DMS53 (cell line): ENCODE results near the gene NKD1.

Source experiments
- DNase-seq: peaks from one replicate; lab custom pipeline; 2025; lab: John Stamatoyannopoulos, UW

NKD1 gene

DNA sequence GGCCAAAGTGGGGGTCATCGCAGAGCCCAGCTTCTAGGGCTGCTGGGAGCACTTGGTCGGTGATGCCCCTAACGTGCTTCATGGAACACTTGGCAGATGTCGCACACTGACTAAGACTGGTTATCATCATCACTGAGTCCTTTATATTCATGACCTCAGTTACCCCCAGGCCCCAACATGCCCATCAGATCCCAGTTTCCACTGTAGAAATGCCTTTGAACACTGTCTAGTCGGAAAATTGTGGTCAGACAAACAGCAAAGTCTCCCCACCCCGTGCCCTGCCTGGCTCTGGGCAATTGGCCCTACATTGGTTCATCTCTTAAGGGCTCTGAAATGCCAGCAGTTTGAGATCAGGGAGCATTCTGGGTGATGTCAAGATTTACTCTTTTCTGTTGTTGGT is 51.3 kb downstream of the NKD1 start:
- DNase-seq: no peak

DNA sequence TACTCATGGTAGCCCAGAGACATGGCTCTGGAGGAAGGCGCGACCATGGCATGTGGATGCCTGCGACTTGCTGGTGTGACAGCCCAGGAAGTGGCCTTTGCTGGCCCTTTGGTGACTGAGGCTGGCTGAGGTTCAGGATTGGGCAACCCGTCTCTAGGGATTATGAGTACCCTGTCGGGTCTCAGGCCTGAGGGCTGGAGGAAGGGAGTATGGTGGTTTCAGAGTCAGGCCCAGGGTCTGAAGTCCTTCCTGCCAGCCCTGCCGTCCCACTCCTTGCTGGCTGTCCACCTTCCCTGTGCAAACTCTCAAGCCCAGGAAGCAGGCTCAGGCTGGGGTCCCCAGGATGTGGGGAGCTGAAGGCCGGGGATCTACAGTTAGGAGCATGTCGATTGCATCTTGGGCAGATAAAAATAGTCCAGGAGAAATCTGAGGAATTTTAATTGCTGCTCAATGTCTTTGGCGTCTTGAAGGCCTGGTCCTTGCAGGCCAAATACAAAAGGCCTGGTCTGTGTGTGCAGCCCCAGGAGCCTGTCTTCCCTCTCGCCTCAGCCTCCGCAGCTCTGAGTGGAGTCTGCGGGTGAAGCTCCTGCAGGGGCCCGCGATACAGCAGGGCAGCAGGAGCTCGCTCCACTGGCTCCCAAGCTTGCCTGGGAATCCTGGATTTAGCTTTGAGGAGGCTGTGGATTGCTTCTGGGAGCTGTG is 52.5 kb downstream of the NKD1 start:
- no peak for DNase-seq

DNA sequence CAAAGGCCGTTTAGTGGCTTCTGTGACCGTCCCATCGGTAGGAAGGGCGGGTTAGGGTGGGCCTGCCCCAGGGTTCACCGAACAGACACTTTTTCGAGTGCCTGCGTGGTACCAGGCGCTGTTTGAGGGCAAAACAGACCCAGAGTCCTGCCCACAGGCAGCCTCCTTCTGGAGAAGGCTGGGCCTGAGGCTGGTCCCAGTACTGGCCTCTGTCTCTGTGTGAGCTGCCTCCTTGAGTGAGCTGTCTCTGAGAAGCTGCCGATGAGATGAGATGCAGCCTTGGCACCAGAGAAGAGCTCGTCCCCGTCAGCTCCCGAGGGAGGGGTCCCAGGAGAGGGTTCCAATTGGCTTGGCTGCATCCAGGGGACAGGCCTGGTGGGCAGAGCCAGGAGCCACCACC is 53.1 kb downstream of the NKD1 start:
- DNase-seq: no peak

DNA sequence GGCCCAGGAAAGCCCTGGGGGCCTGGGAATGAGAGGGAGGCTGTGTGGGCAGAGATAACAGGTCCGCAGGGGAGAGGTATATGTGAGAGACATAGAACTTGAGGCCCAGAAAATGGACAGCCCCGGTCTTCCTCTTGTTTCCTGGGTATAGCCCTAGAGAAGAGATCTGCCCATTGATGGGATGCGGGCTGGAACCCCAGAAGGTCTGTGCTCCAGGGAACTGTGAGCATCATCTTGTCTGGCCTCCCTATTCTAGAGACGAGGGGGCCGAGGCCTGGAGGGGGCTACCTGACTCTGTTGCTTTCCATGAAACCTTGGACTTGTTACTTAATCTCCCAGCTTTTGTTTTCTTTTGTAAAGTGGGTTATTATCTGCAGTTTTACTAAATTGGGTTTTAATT is 53.9 kb downstream of the NKD1 start:
- no peak for DNase-seq

DNA sequence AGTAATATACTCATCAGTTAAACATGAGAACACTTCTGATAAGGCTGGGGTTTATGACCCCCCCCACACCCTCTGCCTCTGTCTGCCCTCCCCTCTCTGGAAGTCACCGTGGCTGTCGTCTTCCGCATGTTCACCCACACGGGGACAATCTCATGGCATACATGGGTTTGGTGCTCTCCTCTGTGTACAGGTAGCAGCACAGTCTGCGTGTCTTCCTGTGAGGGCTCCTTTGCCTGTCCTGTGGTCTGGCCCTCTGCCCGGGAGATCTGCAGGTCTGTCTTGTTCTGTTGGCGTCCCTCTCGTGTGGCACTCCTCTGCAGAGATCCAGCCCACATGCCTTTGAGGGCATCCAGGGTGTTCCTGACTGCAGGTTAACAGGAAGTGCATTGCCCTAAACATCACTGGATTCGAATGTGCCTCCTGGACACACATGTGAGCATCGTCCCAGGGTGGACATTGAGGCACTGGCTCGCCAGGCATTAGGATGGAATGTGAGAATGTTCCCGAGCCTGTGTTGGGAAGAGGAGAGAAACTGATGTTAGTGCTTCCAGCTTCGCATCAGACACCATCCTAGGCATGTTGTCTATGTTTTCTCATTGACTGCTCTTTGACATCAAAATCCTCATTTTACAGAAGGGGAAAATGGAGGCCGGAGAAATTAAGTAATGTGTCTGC is 54.5 kb downstream of the NKD1 start:
- DNase-seq: no peak

DNA sequence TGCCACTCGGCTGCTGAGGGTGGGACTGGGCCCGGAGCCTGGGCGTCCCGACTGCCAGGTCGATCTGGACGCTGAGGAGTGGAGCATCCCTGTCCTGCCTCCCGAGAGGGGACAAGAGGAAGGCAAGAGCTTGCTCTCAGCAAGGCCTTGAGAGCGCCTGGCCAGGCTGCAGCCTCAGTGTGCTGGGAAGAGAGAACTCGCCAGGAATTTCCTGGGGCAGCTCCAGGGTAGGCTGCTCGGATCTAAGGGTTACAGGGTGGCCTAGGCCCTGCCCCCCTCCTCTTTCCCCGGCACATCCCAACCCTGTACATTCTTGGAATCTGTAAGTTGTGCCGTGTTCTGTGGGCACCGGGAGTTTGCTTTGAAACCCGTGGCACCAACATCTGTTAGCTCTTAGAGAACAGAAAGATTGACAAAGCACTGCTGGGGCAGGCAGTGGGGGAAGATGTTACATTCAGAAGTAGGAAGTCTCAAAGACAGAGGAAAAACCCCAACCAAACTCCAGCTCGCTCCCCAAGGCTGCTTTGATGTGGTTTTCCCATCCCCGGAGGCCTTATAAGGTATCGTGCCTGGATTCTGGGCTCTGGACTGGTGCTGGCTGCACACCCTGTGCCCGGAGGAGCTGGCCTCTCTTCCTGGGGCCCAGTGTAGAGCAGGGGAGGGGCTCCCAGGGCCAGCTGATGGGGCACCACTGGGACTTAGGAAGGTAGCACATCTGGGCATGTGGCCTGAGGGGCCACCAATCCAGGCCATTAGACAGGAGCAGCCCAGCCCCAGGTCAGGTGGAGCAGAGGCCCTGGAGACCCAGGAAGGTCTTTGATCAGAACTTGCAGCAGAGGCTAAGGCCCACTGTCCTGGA is 55.2 kb downstream of the NKD1 start:
- no peak for DNase-seq

DNA sequence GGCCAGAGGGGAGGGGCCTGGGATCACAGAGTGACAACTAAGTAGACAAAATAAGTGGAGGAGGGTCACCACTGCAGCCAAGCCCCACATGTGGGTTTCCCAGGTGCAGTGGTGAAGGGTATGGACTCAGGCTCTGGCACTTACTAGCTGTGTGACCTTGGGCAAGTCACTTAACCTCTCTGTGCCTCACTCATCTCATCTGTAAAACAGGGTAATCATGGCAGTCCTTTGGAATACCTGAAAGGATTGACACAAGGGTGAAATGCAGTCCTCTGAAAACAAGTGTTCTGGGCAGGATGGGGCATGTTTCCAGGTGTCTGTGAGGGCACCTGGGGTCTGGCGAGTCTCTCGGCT is 55.8 kb downstream of the NKD1 start:
- no peak for DNase-seq

DNA sequence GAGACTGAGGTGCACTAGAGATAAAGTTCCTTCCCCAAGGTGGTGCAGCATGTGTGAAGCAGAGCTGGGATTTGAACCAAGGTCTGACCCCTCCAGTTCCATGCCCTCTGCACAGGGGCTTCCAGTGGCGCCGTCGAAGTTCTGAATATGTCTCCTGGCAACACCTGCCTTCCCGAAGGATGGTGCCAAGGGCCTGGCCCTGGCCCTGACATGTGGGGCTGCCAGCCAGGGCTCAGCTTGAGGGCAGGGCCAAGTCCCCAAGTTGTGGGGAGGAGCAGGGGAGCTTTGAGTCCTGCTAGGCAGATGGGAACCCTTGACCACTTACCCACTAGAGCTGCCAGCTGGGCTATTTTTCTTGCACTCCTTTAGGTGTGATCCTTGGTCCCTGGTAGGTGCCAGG is 56.4 kb downstream of the NKD1 start:
- DNase-seq: no peak

DNA sequence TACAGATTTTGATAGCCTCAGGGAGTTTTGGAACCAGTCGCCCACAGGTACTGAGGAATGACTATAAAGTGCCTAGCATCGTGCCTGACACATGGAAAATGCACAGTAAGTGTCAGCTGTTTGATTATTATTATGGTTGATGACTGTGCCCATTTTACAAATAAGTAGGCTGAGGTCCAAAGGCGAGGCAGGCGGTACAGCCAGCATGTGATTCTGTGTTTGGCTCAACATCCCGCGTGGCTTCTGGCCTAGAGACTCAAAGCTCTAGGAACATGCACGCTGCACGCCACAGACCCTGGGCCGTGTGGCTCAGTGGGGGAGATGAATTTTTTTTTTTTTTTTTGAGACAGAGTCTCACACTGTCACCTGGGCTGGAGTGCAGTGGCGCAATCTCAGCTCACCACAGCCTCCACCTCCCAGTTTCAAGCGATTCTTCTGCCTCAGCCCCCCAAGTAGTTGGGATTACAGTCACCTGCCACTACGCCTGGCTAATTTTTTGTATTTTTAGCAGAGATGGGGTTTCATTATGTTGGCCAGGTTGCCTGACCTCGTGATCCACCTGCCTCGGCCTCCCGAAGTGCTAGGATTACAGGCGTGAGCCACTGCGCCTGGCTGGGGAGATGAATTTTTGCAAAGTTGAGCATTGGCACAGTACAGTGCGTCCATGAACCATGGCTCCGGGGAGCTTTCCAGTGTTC is 57.7 kb downstream of the NKD1 start:
- no peak for DNase-seq

DNA sequence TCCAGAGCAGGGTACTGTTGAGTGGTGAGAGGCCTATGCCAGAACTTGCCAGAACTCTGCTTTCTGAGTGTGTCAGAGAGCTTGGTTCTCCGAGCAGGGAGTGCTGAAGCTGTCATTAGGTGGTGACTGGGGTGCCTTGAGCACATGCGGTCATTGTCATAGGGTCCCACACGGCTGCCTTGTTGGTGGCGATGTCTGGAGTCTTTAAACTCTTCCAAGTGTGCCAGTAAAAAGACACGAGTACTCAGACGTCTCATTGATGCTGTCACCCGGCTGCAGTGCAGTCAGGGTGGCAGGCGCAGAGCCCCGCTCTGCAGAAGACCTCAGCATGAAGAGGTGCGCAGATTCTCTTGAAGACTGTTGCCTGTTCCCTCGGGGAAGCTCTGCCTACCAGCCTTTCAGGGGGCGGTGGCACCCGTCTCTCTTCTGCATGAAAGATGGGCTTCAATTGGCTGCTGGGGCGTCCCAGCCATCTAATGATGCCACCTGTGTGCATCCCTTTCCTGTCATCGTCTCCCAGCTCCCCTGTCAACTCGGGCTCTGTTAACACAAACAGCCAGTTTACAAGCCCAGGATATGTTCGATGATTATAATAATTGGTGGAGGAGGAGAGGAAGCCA is 58.3 kb downstream of the NKD1 start:
- no peak for DNase-seq

DNA sequence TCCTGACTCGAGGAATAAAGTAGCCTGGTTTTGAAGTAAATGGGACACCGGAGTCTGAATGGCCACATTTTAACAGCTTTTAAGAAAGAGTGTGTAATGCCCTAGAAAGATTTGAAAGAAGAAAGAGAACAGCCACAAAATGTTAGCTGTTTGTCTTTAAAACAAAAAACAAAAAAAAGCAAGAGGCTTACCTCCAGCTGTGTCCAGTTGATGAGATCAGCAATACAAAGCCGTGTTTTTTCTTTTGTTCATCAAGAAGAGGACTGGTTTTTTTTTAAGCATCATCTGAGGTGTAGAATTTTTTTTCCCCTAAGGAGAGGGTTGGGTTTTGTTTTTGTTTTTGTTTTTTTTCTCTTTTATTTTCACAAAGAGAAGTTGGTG is 58.8 kb downstream of the NKD1 start:
- no peak for DNase-seq

DNA sequence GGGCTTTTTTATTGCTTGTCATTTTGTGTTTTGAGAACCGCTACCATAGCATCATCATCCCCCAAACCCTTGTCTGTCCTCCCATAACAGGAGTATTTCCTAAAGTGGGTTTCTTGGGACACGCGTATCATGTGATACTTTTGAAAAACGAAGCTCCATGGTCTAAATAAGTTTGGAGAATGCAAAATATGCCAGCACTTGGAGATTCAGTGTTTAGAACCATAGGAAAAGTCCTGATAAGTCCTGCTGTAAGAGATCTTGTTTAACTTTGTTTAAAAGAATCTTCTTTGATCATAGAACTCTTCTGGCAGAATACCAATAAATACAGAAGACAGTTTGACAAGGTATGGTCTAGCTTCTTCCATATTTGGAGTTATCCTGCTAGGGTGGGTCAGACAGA is 59.3 kb downstream of the NKD1 start:
- no peak for DNase-seq

DNA sequence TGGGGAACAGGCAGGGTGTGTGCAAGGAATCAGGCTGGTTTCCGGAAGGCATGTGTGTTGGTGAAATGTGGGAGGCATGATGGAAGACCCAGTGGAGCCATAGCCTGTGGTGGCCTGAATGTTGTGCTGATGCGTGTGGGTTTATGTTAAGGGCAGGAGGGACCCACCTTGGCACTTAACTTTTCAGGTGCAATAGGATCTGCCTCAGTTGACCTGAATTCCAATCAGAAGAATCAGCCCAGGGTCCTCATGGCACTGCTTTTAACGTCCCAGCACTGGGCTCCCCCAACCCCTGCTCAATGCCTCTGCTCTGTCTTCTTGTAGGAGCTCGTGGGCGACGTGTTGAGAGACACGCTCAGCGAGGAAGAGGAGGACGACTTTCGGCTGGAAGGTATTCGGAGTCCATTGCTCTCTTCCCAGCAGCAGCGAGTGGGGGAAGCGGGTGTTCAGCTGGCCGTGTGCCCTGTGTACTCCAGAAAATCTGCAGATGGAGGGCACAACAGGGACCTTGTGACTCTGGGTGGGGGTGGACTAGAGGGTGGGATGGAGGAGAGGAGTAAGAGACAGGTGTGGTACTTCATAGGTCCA is 59.9 kb downstream of the NKD1 start:
- no peak for DNase-seq

DNA sequence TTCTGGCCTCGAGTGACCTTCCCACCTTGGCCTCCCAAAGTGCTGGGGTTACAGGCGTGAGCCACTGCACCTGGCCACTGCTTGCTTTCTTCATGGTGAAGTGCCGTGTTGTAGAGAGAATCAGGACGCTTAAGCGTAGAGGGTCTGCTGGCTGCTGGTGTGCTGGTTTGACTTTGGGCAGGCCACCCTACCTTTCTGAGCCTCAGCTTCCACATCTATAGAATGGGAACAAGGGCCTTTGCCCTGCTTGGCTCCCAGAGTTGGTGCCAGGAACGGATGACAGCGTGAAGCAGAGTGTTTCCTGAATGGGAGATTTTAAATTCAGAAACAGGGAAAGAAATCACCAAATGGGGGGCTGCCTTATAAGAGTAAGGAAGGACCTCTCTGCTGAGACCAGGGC is 60.9 kb downstream of the NKD1 start:
- no peak for DNase-seq

DNA sequence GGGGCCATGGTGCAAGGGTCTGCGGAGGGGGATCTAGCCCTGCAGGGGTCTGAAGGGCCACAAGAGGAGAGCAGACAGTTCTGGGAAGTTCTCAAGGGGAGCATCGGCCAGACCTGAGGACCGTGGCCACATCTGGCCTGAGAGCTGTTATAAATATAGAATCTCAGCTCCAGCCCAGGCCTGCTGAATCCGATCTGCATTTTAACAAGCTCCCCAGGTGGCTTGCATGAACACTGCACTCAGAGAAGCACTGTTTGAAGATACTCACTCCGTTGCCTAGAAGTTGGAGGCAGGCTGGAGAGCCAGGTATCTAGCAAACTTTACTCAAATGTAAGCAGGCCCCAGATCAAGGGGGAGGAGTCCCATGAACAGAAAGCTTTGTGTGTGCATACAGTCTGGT is 61.3 kb downstream of the NKD1 start:
- no peak for DNase-seq

DNA sequence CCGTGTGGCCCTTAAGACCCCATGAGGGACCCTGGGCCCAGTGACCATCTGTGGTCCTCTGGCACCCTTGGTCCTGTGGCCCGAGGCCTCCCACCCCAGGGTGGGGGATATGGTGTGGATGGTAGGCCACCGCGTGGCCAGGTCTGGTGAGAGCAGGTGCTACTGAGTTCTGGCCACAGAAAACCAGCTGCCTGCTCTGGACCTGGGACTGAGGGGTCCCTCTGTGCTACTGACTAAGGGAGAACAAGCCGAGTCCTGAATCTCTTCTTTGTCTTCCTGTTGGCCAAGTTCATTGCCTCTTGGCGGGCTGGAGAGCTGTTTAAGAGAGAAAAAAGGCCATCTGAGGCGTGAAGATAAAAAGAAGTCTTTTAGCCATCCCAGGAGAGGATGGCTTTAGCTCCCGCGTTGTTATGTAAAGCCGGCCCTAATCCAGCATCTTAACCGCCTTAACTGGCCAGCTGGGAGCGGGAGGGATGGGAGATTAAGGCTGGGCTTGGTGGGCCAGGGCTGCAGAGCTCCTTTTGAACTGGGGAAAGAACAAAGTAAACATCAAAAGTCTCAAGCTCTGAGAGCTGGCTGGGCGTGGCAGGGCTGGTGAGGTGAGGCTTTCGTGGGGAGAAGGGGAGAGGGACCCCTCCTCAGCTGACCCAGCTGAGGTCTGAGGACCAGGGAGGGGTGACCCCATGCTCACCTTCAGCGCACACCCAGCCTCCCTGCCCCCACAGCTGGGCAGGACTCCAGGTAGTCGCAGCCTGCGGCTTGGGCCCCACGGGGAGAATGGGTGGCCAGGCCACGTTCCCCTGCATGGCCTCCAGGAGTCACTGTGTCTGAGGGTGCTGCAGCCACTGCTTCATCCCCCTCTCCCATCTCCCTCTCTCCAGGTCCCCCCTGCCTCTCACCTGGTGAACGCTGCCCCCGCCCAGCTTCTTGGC is 62.4 kb downstream of the NKD1 start:
- DNase-seq: no peak

DNA sequence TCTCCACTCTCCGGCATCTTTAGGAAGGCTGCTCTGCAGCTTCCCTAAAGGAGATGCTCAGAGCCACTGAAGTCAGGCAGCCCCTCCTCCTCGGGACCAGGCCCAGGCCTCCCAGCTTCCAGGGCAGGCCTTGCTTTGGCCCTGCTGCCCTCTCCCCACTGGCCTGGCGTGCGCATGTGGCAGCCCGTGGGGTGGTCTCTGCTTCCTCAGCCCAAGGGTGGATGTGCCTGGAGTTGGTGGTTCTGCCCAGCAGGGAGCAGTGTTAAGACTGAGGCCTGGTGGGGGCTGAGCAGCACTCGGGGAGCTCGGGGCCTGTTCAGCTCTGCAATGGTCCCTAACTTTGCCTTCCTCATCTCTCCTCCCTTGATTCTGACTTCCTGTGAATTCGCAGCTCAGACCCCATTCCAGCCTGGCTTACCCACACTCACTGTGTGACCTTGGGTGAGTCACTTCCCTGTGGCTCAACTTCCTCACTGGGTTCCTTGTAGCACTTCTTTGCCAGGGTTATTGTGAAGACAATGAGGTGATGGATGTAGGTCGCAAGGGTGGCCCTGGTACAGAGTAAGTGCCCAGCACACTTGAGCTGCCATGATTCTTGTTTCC is 63.2 kb downstream of the NKD1 start:
- DNase-seq: no peak

DNA sequence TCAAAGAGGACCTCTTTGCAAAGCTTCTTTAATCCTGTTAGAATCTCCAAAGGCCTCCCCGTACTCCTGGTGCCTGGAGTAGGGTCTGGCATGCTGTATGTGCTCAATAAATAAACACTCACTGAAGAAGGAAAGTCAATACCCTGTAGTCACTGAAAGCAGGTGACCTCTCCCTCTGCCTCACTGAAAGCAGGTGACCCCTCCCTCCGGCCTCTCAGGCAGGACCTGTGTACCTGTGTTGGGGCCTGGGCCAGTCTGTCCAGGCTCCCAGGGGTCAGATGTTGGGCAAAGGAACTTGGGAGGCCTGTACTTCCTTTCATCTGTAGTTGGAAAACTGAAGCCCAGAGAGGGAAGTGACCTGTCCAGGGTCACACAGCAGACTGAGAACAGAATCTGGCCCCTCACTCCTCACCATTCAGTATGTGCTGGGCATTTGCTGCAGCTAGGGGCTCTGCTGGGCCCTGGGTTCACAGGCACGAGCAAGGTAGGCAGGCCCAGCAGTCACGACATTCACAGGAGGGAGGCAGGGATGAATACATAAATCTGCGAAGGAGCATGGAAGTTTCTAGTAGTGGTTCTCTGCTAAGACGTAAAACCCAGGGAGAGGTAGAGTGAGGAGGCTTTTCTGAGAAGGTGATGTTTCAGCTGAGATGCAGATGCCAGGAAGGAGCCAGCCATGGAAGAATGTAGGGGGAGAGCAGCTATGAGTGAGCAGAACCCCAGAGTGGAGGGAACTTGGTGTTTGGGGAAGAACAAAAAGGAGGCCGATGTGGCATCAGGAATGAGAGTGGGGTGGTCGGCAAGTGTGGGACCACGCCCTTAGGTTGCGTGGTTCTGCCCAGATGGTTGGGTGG is 64.0 kb downstream of the NKD1 start:
- no peak for DNase-seq

DNA sequence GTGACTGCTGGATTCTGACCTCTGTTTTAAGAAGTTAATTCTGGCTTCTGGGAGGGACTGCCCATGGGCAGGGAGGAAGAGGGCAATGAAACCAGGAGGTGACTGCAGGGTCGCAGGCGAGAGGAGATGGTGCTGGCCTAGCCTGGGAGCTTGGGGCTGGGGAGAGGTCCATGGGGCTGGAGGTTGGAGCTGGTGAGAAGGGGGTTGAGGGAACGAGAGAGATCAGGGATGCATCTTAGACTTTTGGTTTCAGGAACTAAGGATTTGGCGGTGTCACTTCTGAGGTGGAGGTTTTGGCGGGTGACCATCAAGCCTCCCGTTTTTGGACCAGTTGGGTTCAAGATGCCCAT is 64.6 kb downstream of the NKD1 start:
- DNase-seq: no peak
